Endodermal cell (in vitro differentiated cells): Measurements from ENCODE around the gene MFN1. TPM values are rescaled to one million over a fixed set of nuclear protein-coding genes. Genes with fewer than 3 reads are reported as not detected.

ENCODE experiments used
- DNase-seq: peaks from one replicate; pipeline ENCODE4 v3.0.0-alpha.2; 2017
- H3K27ac ChIP-seq: 2 replicates; pipeline ENCODE4 v1.5.1; 2013; ENCODE audit warnings: mild to moderate bottlenecking, low read depth, low read length, moderate library complexity
- H3K27me3 ChIP-seq: 2 replicates; pipeline ENCODE4 v1.6.1; 2013; ENCODE audit warnings: mild to moderate bottlenecking, low read length, moderate library complexity; ENCODE audit not compliant: insufficient read depth, control insufficient read depth, poor library complexity, severe bottlenecking
- H3K36me3 ChIP-seq: 2 replicates; pipeline ENCODE4 v1.7.0; 2013; ENCODE audit warnings: mild to moderate bottlenecking, low read length, moderate library complexity; ENCODE audit not compliant: control insufficient read depth, insufficient read depth
- H3K4me1 ChIP-seq: one replicate; pipeline ENCODE4 v1.7.0; 2013; ENCODE audit warnings: low read length; ENCODE audit not compliant: control insufficient read depth, insufficient read depth
- H3K4me3 ChIP-seq: 2 replicates; pipeline ENCODE4 v1.5.1; 2013; ENCODE audit warnings: mild to moderate bottlenecking, low read length, moderate library complexity
- H3K9ac ChIP-seq: 2 replicates; pipeline ENCODE4 v1.6.1; 2013; ENCODE audit warnings: mild to moderate bottlenecking, low read length, moderate library complexity; ENCODE audit not compliant: poor library complexity, severe bottlenecking; ENCODE audit errors: extremely low read depth
- H3K9me3 ChIP-seq: 2 replicates; pipeline ENCODE4 v1.6.1; 2013; ENCODE audit warnings: mild to moderate bottlenecking, low read length, moderate library complexity; ENCODE audit not compliant: control insufficient read depth
- H3K27ac Mint-ChIP-seq: 2 replicates; pipeline ENCODE4 v1.8.0; 2020; ENCODE audit warnings: mixed read lengths
- H3K27me3 Mint-ChIP-seq: 2 replicates; pipeline ENCODE4 v1.8.0; 2021; ENCODE audit warnings: mild to moderate bottlenecking, mixed read lengths; ENCODE audit not compliant: insufficient read depth
- H3K36me3 Mint-ChIP-seq: 2 replicates; pipeline ENCODE4 v1.8.0; 2020; ENCODE audit warnings: low read depth, mixed read lengths
- H3K4me1 Mint-ChIP-seq: 2 replicates; pipeline ENCODE4 v1.8.0; 2020; ENCODE audit warnings: mixed read lengths
- H3K4me3 Mint-ChIP-seq: 2 replicates; pipeline ENCODE4 v1.8.0; 2020; ENCODE audit warnings: mild to moderate bottlenecking, moderate library complexity, mixed read lengths
- H3K9me3 Mint-ChIP-seq: 2 replicates; pipeline ENCODE4 v1.8.0; 2020; ENCODE audit warnings: mild to moderate bottlenecking, mixed read lengths
- CTCF ChIP-seq: fragments of 200-600 bp; sonication (generic); conservative IDR thresholded peaks from 2 replicates; pipeline ENCODE4 v1.5.0; 2021; ENCODE audit warnings: antibody characterized with exemption, mild to moderate bottlenecking
- WGBS, 2 experiments: methylation state at CpG; one replicate each; pipeline versions ENCODE4 v1.1.5 to v1.1.7; 2013; ENCODE audit warnings: missing lambda C conversion rate in 2 of 2, mixed read lengths in 1 of 2; ENCODE audit not compliant: insufficient coverage in 1 of 2, insufficient read length in 1 of 2; 5-methylcytosine and 5-hydroxymethylcytosine counted together
- total RNA-seq, 2 donors: library from RNA; stranded (reverse); fragmentation: NEBNext Ultra II Directional in 1 of 2; extraction: Animal tissue kit (Norgen Biotek cat#: 25700) in 1 of 2; gene quantifications; 2 replicates in 1 of 2; 3 replicates in 1 of 2; pipeline ENCODE4 v1.2.1, GENCODE V29; 2021

The MFN1 gene
- total RNA-seq, 2 donors from 2014 or later = 42.9 to 45.1 TPM

GRCh38 chr3:179432451-179432850 is 84.9 kb downstream of the MFN1 start:
- Mint-ChIP-seq H3K27me3 (no peaks in the 10 kb centered on the region), H3K27ac (no peak overlapping the region), H3K4me3 (no peak overlapping the region), H3K36me3 (no peaks in the 10 kb centered on the region), H3K9me3 (no peaks in the 10 kb centered on the region), H3K4me1 (peaks cover 35% of the 10 kb centered on the region)
- no peaks in the 10 kb centered on the region for H3K4me1 ChIP-seq
- no peak for DNase-seq
- no peaks in the 10 kb centered on the region for H3K36me3 ChIP-seq
- no peak for TF ChIP-seq CTCF
- H3K4me3 ChIP-seq = no peak overlapping the region
- no peaks in the 10 kb centered on the region for H3K27me3 ChIP-seq
- 95% methylated on average over 1 of the region's 1 CpG; no CpG with 5 or more reads in 1 of the 2 experiments for WGBS, 2 experiments
- H3K9ac ChIP-seq = no peak overlapping the region
- H3K27ac ChIP-seq = no peak overlapping the region
- no peaks in the 10 kb centered on the region for H3K9me3 ChIP-seq

GRCh38 chr3:179436517-179436916 is 89.0 kb downstream of the MFN1 start:
- H3K9ac ChIP-seq = no peak overlapping the region
- WGBS, 2 experiments = 96% methylated on average over 3 of the region's 3 CpGs; no CpG with 5 or more reads in 1 of the 2 experiments
- H3K27me3 ChIP-seq = no peaks in the 10 kb centered on the region
- Mint-ChIP-seq H3K36me3 (no peaks in the 10 kb centered on the region), H3K27me3 (no peaks in the 10 kb centered on the region), H3K4me1 (peaks cover 51% of the 10 kb centered on the region), H3K4me3 (no peak overlapping the region), H3K27ac (no peak overlapping the region), H3K9me3 (no peaks in the 10 kb centered on the region)
- H3K4me1 ChIP-seq = peaks cover 4% of the 10 kb centered on the region
- no peak overlapping the region for H3K4me3 ChIP-seq
- no peaks in the 10 kb centered on the region for H3K36me3 ChIP-seq
- H3K27ac ChIP-seq = no peak overlapping the region
- TF ChIP-seq CTCF = no peak
- no peaks in the 10 kb centered on the region for H3K9me3 ChIP-seq
- no peak for DNase-seq

GRCh38 chr3:179438841-179439240 is 91.3 kb downstream of the MFN1 start:
- Histone ChIP-seq H3K36me3 (no peaks in the 10 kb centered on the region), H3K9ac (no peak overlapping the region), H3K4me3 (peak overlapping the region; percentile 21), H3K4me1 (peaks cover 4% of the 10 kb centered on the region), H3K27me3 (no peaks in the 10 kb centered on the region), H3K27ac (no peak overlapping the region), H3K9me3 (no peaks in the 10 kb centered on the region)
- peak; percentile 75 for DNase-seq
- Mint-ChIP-seq H3K9me3 (no peaks in the 10 kb centered on the region), H3K4me3 (no peak overlapping the region), H3K4me1 (peaks cover 29% of the 10 kb centered on the region), H3K27me3 (no peaks in the 10 kb centered on the region), H3K36me3 (no peaks in the 10 kb centered on the region), H3K27ac (no peak overlapping the region)
- WGBS, 2 experiments = 57 to 76% methylated on average over 5 of the region's 5 CpGs
- no peak for TF ChIP-seq CTCF

Other genes starting within 250 kb of the MFN1 start
- gene PIK3CA, start 199.4 kb upstream of the MFN1 start, total RNA-seq = 10 to 100 TPM; 21.1 to 22.2 TPM
- gene KCNMB3, start 96.6 kb upstream of the MFN1 start, total RNA-seq = 1 to 10 TPM; 2.4 to 2.6 TPM
- gene ZNF639, start 24.7 kb upstream of the MFN1 start, total RNA-seq = 10 to 100 TPM; 41.1 to 42.0 TPM
- 10 to 100 TPM; 11.9 to 13.8 TPM for gene GNB4, start 103.8 kb downstream of the MFN1 start, total RNA-seq
- 10 to 100 TPM; 59.9 to 67.4 TPM for gene ACTL6A, start 215.2 kb downstream of the MFN1 start, total RNA-seq